IPS-NIHi7 (cell line): ENCODE data around the gene RASGRF2.
A peak's percentile ranks its signal among the peaks of the same experiment; 100 is the strongest.

Experiments
- DNase-seq: peaks from one replicate; pipeline ENCODE4 v3.0.0; 2012; ENCODE audit warnings: mixed read lengths; ENCODE audit errors: extremely low spot score

The RASGRF2 gene

GRCh38 chr5:80951366-80951765, 8.8 kb upstream of the RASGRF2 start:
- no peak for DNase-seq

DNA sequence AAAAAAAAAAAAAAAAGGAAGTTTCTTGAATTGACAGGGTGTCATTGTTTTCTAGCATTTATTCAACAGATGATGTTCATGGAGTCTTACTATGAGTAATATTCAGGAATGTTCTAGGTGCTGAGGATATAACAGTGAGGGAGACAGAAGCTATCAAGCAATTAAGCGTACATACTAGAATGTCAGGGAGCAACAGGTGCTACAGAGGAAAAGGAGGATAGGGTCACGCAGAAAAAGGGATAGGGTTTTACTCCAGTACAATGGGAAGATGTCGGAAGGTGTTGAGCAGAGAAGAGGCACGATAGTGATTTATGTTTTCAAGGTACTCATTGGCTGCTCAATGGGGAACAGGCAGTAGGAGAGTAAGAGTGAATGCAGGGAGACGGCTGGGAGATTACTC, 6.6 kb upstream of the RASGRF2 start:
- DNase-seq = no peak

- no peak for DNase-seq
These were observed 5.0 kb upstream of the RASGRF2 start for GRCh38 chr5:80955082-80955590.

DNA sequence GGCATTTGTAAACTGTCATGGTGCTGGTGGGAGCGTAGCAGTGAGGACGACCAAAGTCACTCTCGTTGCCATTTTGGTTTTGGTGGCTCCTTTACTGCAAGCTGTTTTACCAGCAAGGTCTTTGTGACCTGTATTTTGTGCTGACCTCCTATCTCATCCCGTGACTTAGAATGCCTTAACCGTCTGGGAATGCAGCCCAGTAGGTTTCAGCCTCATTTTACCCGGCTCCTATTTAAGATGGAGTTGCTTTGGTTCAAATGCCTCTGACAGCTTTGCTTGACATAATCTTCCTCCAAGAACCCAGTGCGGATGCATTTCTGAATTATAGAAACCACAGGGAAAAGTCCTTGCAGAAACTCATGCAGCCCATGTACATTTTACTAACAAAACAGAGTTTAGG, 3.9 kb upstream of the RASGRF2 start:
- no peak for DNase-seq

GRCh38 chr5:80957031-80957761, 3.0 kb upstream of the RASGRF2 start:
- DNase-seq = no peak

DNA sequence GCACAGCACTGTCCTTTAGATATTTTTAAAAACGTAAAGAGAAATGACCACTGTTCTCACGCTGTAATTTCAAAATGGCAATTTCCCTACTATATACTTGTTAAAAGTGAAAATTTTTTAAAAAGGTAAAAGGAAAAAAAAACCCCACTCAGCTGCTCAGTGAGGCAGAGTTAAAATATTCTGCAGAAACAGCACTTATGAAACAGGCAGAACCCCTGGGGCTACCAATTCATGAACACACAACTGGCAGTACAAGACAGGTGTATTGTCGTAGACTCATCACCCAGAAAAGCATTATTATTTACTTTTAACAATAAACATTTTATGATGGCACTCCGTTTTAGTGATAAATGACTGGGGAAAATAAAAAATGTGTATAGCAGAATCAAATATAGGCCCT, 1.5 kb upstream of the RASGRF2 start:
- DNase-seq = no peak

DNA sequence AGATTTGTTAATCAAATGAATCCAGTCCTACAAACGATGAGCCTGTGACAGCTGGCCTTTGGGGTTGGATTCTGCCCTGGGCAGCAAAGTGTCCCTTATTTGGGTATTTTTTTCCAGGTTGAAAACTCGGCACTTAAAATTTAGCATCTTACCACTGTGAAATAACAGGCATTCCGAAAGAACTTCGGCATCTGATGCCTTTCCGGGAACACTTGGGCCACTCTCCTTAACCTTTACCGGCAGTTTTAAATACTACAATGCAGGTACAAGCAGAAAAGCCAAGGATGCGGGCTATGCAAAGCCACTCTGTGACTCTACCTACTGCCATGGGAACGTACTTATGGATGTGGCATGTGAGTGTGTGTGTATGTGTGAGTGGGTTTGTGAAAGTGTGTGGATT, 1.0 kb upstream of the RASGRF2 start:
- DNase-seq = no peak

- peak; percentile 27 for DNase-seq
These were observed 590 bp downstream of the RASGRF2 start for GRCh38 chr5:80960531-80961375.

- no peak for DNase-seq
These were observed 1.5 kb downstream of the RASGRF2 start for GRCh38 chr5:80961376-80962281.

DNA sequence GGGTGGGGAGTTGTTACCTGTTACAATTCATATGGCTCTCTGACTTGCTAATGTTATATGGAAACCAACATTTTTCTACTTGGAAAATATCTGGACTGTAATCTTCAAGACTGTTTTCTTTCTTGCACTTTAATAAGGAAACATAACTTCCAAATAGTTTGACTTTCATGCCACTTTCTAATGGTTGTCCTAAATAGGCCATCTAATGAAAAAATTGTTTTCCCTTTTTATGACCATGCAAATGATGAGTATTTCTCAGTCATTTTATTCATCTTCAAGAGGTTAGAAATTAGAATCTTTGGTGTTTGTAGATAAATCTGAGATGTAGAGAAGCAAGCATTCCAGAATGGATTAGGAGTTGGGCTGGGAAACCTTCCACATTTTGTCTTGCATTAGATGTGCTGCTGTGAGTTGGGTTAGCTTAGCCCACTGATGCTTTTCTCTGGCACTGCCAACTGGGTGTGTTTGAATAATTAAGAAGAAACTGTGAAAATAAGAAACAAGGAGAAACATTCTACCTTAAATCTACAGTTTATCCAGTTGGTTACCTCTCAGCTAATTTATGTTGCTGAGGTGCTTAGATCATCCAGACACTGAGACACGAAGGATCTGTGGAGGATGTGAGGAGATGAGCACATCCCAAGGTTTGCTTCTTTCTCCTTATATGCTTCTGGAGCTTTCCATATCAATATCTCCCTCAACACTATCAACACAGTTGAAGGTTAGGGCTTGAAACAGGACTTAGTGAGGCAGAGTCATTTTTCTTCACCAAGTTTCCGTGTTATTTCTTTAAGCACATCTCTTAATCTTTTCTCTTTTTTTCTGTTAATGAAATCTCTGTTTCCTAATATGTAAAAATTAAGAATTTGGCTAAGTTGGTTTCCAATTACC, 2.7 kb downstream of the RASGRF2 start:
- no peak for DNase-seq

- no peak for DNase-seq
These were observed 3.3 kb downstream of the RASGRF2 start for GRCh38 chr5:80963521-80963895.

GRCh38 chr5:80963966-80964481, 3.9 kb downstream of the RASGRF2 start:
- no peak for DNase-seq

- no peak for DNase-seq
These were observed 4.3 kb downstream of the RASGRF2 start for GRCh38 chr5:80964491-80964890.

DNA sequence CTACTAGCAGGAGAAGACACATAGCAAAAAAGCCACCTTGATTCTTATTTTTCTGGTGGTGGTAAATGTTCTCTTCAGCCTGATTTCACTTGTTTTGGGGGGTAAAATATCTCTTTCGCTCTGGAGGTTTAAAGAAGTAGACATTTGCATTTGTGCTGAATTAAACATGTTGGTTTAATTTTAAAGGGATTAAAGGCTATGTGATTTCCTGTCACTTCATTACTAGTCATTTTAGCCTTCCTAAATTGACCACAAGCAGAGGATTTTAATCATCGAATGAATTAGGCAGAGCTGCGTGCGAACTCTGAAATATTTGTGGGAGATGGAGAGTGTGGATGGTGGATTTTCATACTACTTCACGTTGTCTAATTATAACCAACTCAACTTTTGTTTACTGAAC, 4.8 kb downstream of the RASGRF2 start:
- DNase-seq = no peak

DNA sequence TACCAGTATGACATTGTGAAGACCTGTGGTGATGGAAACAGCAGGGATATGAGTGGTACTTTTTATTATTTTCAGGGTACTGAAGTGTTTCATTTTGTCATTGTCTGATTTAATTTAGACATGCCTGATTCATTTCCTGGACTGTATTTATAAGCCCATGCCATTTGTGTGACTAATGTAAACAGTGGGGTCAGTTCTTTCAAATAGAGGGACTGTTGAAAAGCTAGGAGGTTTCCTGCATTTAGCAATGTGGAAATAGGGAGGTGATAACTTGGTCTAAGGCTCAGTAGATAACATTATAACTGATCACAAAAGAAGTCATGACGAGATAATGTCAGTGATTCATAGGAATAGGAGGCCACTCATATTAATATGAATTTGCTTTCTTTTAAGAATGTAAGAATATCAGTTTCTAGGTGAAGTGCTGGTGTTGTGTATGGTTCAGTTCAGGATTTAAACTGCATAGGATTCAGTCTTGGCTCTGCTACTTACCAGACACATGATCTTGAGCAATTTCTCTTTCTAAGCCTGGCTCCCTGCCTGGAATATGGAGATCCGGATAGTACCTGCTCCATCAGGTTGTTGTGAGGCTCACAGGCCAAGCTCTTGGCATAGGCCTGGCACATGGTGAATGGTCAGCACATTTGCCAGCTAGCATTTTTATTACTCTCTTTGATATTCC, 7.5 kb downstream of the RASGRF2 start:
- DNase-seq = no peak

- DNase-seq = no peak
These were observed 12.9 kb downstream of the RASGRF2 start for GRCh38 chr5:80973027-80973426.

DNA sequence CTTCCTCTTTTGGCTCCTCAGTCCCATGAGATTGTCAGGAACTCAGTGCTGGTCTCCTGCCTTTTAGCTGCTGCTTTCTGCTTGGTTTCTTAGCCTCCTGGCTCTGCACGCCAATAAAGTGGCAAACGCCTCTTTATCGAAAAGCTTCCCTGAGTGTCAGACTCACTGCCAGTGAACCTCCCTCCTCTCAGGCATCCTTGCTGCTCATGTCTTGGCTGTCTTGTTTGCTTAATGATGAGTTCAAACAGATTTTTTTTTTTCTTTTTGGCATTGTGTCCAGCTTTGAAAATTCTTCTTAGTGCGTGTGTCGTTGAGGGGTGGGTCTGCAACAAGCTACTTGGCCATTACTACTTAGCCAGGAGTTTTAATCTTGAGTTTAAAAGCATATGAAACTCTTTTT, 14.9 kb downstream of the RASGRF2 start:
- DNase-seq = no peak

- no peak for DNase-seq
These were observed 16.8 kb downstream of the RASGRF2 start for GRCh38 chr5:80976985-80977384.

DNA sequence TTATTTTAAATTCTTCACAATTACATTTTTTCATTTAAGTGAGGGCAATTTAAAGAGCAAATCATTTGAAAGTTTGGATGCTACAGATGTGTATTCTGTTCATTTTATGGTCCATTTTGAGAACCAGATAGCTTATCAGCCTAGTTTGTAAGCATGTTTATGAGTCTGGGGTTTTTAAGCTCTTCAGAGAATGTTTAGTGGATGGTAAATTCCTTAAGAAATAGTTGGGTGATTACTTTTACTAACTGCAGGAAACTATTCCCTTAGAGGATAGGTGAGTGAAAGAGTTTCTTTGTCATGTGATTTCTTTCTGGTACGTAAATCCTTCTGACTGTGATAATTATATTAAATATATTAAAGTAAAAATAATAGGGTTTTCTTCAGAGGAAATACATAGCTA, 17.6 kb downstream of the RASGRF2 start:
- no peak for DNase-seq

- no peak for DNase-seq
These were observed 18.7 kb downstream of the RASGRF2 start for GRCh38 chr5:80978772-80979317.
